Measurements from ENCODE around the gene FSIP1. TPM values are rescaled to one million over a fixed set of nuclear protein-coding genes. Genes with fewer than 3 reads are reported as not detected.

Gene FSIP1
- total RNA-seq, 1 donor from 2014 or later: 0.54 TPM

GRCh38 chr15:39700375-39700700, 82.3 kb downstream of the FSIP1 start:
- Mint-ChIP-seq H3K36me3 (ENCODE audit: unreplicated experiment) (no peaks in the 10 kb centered on the region), H3K4me3 (ENCODE audit: unreplicated experiment) (no peak overlapping the region), H3K27me3 (ENCODE audit: unreplicated experiment) (no peaks in the 10 kb centered on the region), H3K4me1 (ENCODE audit: unreplicated experiment) (peaks cover 5% of the 10 kb centered on the region), H3K9me3 (ENCODE audit: unreplicated experiment) (no peaks in the 10 kb centered on the region), H3K27ac (ENCODE audit: unreplicated experiment) (no peak overlapping the region)
- TF ChIP-seq, protein P1, sequence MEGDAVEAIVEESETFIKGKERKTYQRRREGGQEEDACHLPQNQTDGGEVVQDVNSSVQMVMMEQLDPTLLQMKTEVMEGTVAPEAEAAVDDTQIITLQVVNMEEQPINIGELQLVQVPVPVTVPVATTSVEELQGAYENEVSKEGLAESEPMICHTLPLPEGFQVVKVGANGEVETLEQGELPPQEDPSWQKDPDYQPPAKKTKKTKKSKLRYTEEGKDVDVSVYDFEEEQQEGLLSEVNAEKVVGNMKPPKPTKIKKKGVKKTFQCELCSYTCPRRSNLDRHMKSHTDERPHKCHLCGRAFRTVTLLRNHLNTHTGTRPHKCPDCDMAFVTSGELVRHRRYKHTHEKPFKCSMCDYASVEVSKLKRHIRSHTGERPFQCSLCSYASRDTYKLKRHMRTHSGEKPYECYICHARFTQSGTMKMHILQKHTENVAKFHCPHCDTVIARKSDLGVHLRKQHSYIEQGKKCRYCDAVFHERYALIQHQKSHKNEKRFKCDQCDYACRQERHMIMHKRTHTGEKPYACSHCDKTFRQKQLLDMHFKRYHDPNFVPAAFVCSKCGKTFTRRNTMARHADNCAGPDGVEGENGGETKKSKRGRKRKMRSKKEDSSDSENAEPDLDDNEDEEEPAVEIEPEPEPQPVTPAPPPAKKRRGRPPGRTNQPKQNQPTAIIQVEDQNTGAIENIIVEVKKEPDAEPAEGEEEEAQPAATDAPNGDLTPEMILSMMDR (IDR thresholded peaks at IDR 0.05): no peak
- DNase-seq (ENCODE audit: extremely low spot score, unreplicated experiment): no peak

GRCh38 chr15:39699516-39700374, 82.9 kb downstream of the FSIP1 start:
- Mint-ChIP-seq H3K9me3 (ENCODE audit: unreplicated experiment) (no peaks in the 10 kb centered on the region), H3K27ac (ENCODE audit: unreplicated experiment) (no peak overlapping the region), H3K4me3 (ENCODE audit: unreplicated experiment) (no peak overlapping the region), H3K36me3 (ENCODE audit: unreplicated experiment) (no peaks in the 10 kb centered on the region), H3K4me1 (ENCODE audit: unreplicated experiment) (peaks cover 5% of the 10 kb centered on the region), H3K27me3 (ENCODE audit: unreplicated experiment) (no peaks in the 10 kb centered on the region)
- TF ChIP-seq, protein P1 (IDR thresholded peaks at IDR 0.05): no peak
- DNase-seq (ENCODE audit: extremely low spot score, unreplicated experiment): no peak

GRCh38 chr15:39698444-39699390, 83.9 kb downstream of the FSIP1 start:
- TF ChIP-seq, protein P1 (IDR thresholded peaks at IDR 0.05): no peak
- Mint-ChIP-seq H3K4me1 (ENCODE audit: unreplicated experiment) (peaks cover 5% of the 10 kb centered on the region), H3K4me3 (ENCODE audit: unreplicated experiment) (no peak overlapping the region), H3K27me3 (ENCODE audit: unreplicated experiment) (no peaks in the 10 kb centered on the region), H3K27ac (ENCODE audit: unreplicated experiment) (no peak overlapping the region), H3K36me3 (ENCODE audit: unreplicated experiment) (no peaks in the 10 kb centered on the region), H3K9me3 (ENCODE audit: unreplicated experiment) (no peaks in the 10 kb centered on the region)
- DNase-seq (ENCODE audit: extremely low spot score, unreplicated experiment): no peak

DNA sequence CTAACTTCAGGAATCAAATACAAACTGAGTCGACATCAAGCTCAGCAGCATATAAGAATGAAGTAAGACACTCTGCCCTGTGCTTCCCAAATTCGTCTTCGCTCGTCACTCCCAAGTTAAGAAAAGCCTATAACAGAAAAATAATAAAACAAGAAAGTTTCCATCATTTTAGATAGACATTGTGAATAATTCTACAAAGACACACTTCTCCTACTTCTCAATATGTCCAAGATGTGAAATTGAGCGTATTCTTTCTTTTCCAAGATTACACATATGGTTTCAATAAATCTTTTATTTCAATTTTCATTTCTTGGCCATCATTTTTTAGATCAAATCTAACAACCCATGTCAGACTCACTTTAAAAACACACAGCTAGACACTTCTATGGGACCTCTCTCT, 85.1 kb downstream of the FSIP1 start:
- H3K9me3 Mint-ChIP-seq (ENCODE audit: unreplicated experiment): no peaks in the 10 kb centered on the region
- H3K4me1 Mint-ChIP-seq (ENCODE audit: unreplicated experiment): peaks cover 5% of the 10 kb centered on the region
- no peak overlapping the region for H3K27ac Mint-ChIP-seq (ENCODE audit: unreplicated experiment)
- H3K27me3 Mint-ChIP-seq (ENCODE audit: unreplicated experiment): no peaks in the 10 kb centered on the region
- no peaks in the 10 kb centered on the region for H3K36me3 Mint-ChIP-seq (ENCODE audit: unreplicated experiment)
- DNase-seq (ENCODE audit: extremely low spot score, unreplicated experiment): no peak
- no peak overlapping the region for H3K4me3 Mint-ChIP-seq (ENCODE audit: unreplicated experiment)
- TF ChIP-seq, protein P1 (IDR thresholded peaks at IDR 0.05): no peak

GRCh38 chr15:39695793-39696192, 86.8 kb downstream of the FSIP1 start:
- DNase-seq (ENCODE audit: extremely low spot score, unreplicated experiment): no peak
- H3K27me3 Mint-ChIP-seq (ENCODE audit: unreplicated experiment): no peaks in the 10 kb centered on the region
- H3K36me3 Mint-ChIP-seq (ENCODE audit: unreplicated experiment): no peaks in the 10 kb centered on the region
- H3K4me3 Mint-ChIP-seq (ENCODE audit: unreplicated experiment): no peak overlapping the region
- TF ChIP-seq, protein P1 (IDR thresholded peaks at IDR 0.05): no peak
- no peak overlapping the region for H3K27ac Mint-ChIP-seq (ENCODE audit: unreplicated experiment)
- peaks cover 5% of the 10 kb centered on the region for H3K4me1 Mint-ChIP-seq (ENCODE audit: unreplicated experiment)
- H3K9me3 Mint-ChIP-seq (ENCODE audit: unreplicated experiment): no peaks in the 10 kb centered on the region

Measured in osteocyte (in vitro differentiated cells).